ENCODE measurements around the gene DPYD. TPM values are rescaled to one million over a fixed set of nuclear protein-coding genes. Genes with fewer than 3 reads are reported as not detected.
A peak's percentile ranks its signal among the peaks of the same experiment; 100 is the strongest.

DPYD gene
- polyA plus RNA-seq, 2 donors = 6.7 to 10.0 TPM

GRCh38 chr1:97907886-97908285 is 12.9 kb downstream of the DPYD start:
- Histone ChIP-seq H3K36me3 (ENCODE audit: control insufficient read depth in 2 of 2, insufficient read depth in 2 of 2, low read length in 1 of 2) (no peaks in the 10 kb centered on the region), H3K27me3 (ENCODE audit: control insufficient read depth in 1 of 2, insufficient read depth in 2 of 2, low read length in 2 of 2) (no peaks in the 10 kb centered on the region), H3K9me3 (ENCODE audit: control insufficient read depth in 2 of 2, insufficient read depth in 1 of 2, low read depth in 1 of 2, low read length in 1 of 2) (no peaks in the 10 kb centered on the region), H3K4me1 (ENCODE audit: control insufficient read depth in 2 of 2, insufficient read depth in 2 of 2, low read length in 1 of 2) (peaks cover 0 to 2% of the 10 kb centered on the region in 2 donors), H3K4me3 (ENCODE audit: low read depth in 1 of 2, low read length in 2 of 2) (no peak overlapping the region), H3K27ac (ENCODE audit: low read depth in 2 of 2, low read length in 1 of 2) (no peak overlapping the region)
- 95 to 96% methylated on average over 3 of the region's 3 CpGs for WGBS, 2 donors

- H3K36me3 ChIP-seq (ENCODE audit: control insufficient read depth in 2 of 2, insufficient read depth in 2 of 2, low read length in 1 of 2) = no peaks in the 10 kb centered on the region
- no peaks in the 10 kb centered on the region for H3K9me3 ChIP-seq (ENCODE audit: control insufficient read depth in 2 of 2, insufficient read depth in 1 of 2, low read depth in 1 of 2, low read length in 1 of 2)
- no peaks in the 10 kb centered on the region for H3K27me3 ChIP-seq (ENCODE audit: control insufficient read depth in 1 of 2, insufficient read depth in 2 of 2, low read length in 2 of 2)
- no peak overlapping the region for H3K4me3 ChIP-seq (ENCODE audit: low read depth in 1 of 2, low read length in 2 of 2)
- no peak overlapping the region for H3K27ac ChIP-seq (ENCODE audit: low read depth in 2 of 2, low read length in 1 of 2)
- peaks cover 0 to 2% of the 10 kb centered on the region in 2 donors for H3K4me1 ChIP-seq (ENCODE audit: control insufficient read depth in 2 of 2, insufficient read depth in 2 of 2, low read length in 1 of 2)
- 77 to 81% methylated on average over 7 of the region's 7 CpGs for WGBS, 2 donors
These were observed 14.1 kb downstream of the DPYD start for GRCh38 chr1:97906567-97907241.

- Histone ChIP-seq H3K4me1 (ENCODE audit: control insufficient read depth in 2 of 2, insufficient read depth in 2 of 2, low read length in 1 of 2) (peaks cover 0 to 2% of the 10 kb centered on the region in 2 donors), H3K36me3 (ENCODE audit: control insufficient read depth in 2 of 2, insufficient read depth in 2 of 2, low read length in 1 of 2) (no peaks in the 10 kb centered on the region), H3K27me3 (ENCODE audit: control insufficient read depth in 1 of 2, insufficient read depth in 2 of 2, low read length in 2 of 2) (no peaks in the 10 kb centered on the region), H3K9me3 (ENCODE audit: control insufficient read depth in 2 of 2, insufficient read depth in 1 of 2, low read depth in 1 of 2, low read length in 1 of 2) (no peaks in the 10 kb centered on the region), H3K4me3 (ENCODE audit: low read depth in 1 of 2, low read length in 2 of 2) (no peak overlapping the region), H3K27ac (ENCODE audit: low read depth in 2 of 2, low read length in 1 of 2) (no peak overlapping the region)
- WGBS, 2 donors = 88 to 92% methylated on average over 6 of the region's 6 CpGs
These were observed 15.5 kb downstream of the DPYD start for GRCh38 chr1:97905141-97905940.

- Histone ChIP-seq H3K27ac (ENCODE audit: low read depth in 2 of 2, low read length in 1 of 2) (peak overlapping the region in 1 of 2 donors; percentile 29), H3K9me3 (ENCODE audit: control insufficient read depth in 2 of 2, insufficient read depth in 1 of 2, low read depth in 1 of 2, low read length in 1 of 2) (no peaks in the 10 kb centered on the region), H3K36me3 (ENCODE audit: control insufficient read depth in 2 of 2, insufficient read depth in 2 of 2, low read length in 1 of 2) (no peaks in the 10 kb centered on the region), H3K4me1 (ENCODE audit: control insufficient read depth in 2 of 2, insufficient read depth in 2 of 2, low read length in 1 of 2) (peaks cover 0 to 2% of the 10 kb centered on the region in 2 donors), H3K27me3 (ENCODE audit: control insufficient read depth in 1 of 2, insufficient read depth in 2 of 2, low read length in 2 of 2) (no peaks in the 10 kb centered on the region), H3K4me3 (ENCODE audit: low read depth in 1 of 2, low read length in 2 of 2) (no peak overlapping the region)
These were observed 16.3 kb downstream of the DPYD start for GRCh38 chr1:97904534-97904933.

GRCh38 chr1:97903626-97904025 is 17.2 kb downstream of the DPYD start:
- no peak overlapping the region for H3K4me3 ChIP-seq (ENCODE audit: low read depth in 1 of 2, low read length in 2 of 2)
- H3K36me3 ChIP-seq (ENCODE audit: control insufficient read depth in 2 of 2, insufficient read depth in 2 of 2, low read length in 1 of 2) = no peaks in the 10 kb centered on the region
- H3K27me3 ChIP-seq (ENCODE audit: control insufficient read depth in 1 of 2, insufficient read depth in 2 of 2, low read length in 2 of 2) = no peaks in the 10 kb centered on the region
- H3K4me1 ChIP-seq (ENCODE audit: control insufficient read depth in 2 of 2, insufficient read depth in 2 of 2, low read length in 1 of 2) = peaks cover 0 to 2% of the 10 kb centered on the region in 2 donors
- H3K27ac ChIP-seq (ENCODE audit: low read depth in 2 of 2, low read length in 1 of 2) = peak overlapping the region in 1 of 2 donors; percentile 8
- WGBS, 2 donors = 16 to 38% methylated on average over 1 of the region's 1 CpG
- no peaks in the 10 kb centered on the region for H3K9me3 ChIP-seq (ENCODE audit: control insufficient read depth in 2 of 2, insufficient read depth in 1 of 2, low read depth in 1 of 2, low read length in 1 of 2)

- 93 to 98% methylated on average over 2 of the region's 2 CpGs for WGBS, 2 donors
- no peaks in the 10 kb centered on the region for H3K36me3 ChIP-seq (ENCODE audit: control insufficient read depth in 2 of 2, insufficient read depth in 2 of 2, low read length in 1 of 2)
- peaks cover 0 to 2% of the 10 kb centered on the region in 2 donors for H3K4me1 ChIP-seq (ENCODE audit: control insufficient read depth in 2 of 2, insufficient read depth in 2 of 2, low read length in 1 of 2)
- no peak overlapping the region for H3K4me3 ChIP-seq (ENCODE audit: low read depth in 1 of 2, low read length in 2 of 2)
- peaks cover 0 to 2% of the 10 kb centered on the region in 2 donors for H3K9me3 ChIP-seq (ENCODE audit: control insufficient read depth in 2 of 2, insufficient read depth in 1 of 2, low read depth in 1 of 2, low read length in 1 of 2)
- H3K27me3 ChIP-seq (ENCODE audit: control insufficient read depth in 1 of 2, insufficient read depth in 2 of 2, low read length in 2 of 2) = no peaks in the 10 kb centered on the region
- H3K27ac ChIP-seq (ENCODE audit: low read depth in 2 of 2, low read length in 1 of 2) = no peak overlapping the region
These were observed 18.8 kb downstream of the DPYD start for GRCh38 chr1:97902067-97902466.

GRCh38 chr1:97901017-97901658 is 19.7 kb downstream of the DPYD start:
- Histone ChIP-seq H3K4me1 (ENCODE audit: control insufficient read depth in 2 of 2, insufficient read depth in 2 of 2, low read length in 1 of 2) (peaks cover 0 to 2% of the 10 kb centered on the region in 2 donors), H3K4me3 (ENCODE audit: low read depth in 1 of 2, low read length in 2 of 2) (no peak overlapping the region), H3K27ac (ENCODE audit: low read depth in 2 of 2, low read length in 1 of 2) (no peak overlapping the region), H3K9me3 (ENCODE audit: control insufficient read depth in 2 of 2, insufficient read depth in 1 of 2, low read depth in 1 of 2, low read length in 1 of 2) (peaks cover 0 to 2% of the 10 kb centered on the region in 2 donors), H3K27me3 (ENCODE audit: control insufficient read depth in 1 of 2, insufficient read depth in 2 of 2, low read length in 2 of 2) (no peaks in the 10 kb centered on the region), H3K36me3 (ENCODE audit: control insufficient read depth in 2 of 2, insufficient read depth in 2 of 2, low read length in 1 of 2) (no peaks in the 10 kb centered on the region)
- WGBS, 2 donors = 70 to 72% methylated on average over 2 of the region's 2 CpGs

- no peaks in the 10 kb centered on the region for H3K36me3 ChIP-seq (ENCODE audit: control insufficient read depth in 2 of 2, insufficient read depth in 2 of 2, low read length in 1 of 2)
- peaks cover 0 to 2% of the 10 kb centered on the region in 2 donors for H3K4me1 ChIP-seq (ENCODE audit: control insufficient read depth in 2 of 2, insufficient read depth in 2 of 2, low read length in 1 of 2)
- H3K27me3 ChIP-seq (ENCODE audit: control insufficient read depth in 1 of 2, insufficient read depth in 2 of 2, low read length in 2 of 2) = no peaks in the 10 kb centered on the region
- WGBS, 2 donors = 60 to 66% methylated on average over 3 of the region's 3 CpGs
- no peak overlapping the region for H3K4me3 ChIP-seq (ENCODE audit: low read depth in 1 of 2, low read length in 2 of 2)
- peak overlapping the region; percentile 7 to 73 for H3K27ac ChIP-seq (ENCODE audit: low read depth in 2 of 2, low read length in 1 of 2)
- H3K9me3 ChIP-seq (ENCODE audit: control insufficient read depth in 2 of 2, insufficient read depth in 1 of 2, low read depth in 1 of 2, low read length in 1 of 2) = peaks cover 0 to 2% of the 10 kb centered on the region in 2 donors
These were observed 21.9 kb downstream of the DPYD start for GRCh38 chr1:97898948-97899347.

GRCh38 chr1:97895278-97895677 is 25.6 kb downstream of the DPYD start:
- Histone ChIP-seq H3K27me3 (ENCODE audit: control insufficient read depth in 1 of 2, insufficient read depth in 2 of 2, low read length in 2 of 2) (no peaks in the 10 kb centered on the region), H3K9me3 (ENCODE audit: control insufficient read depth in 2 of 2, insufficient read depth in 1 of 2, low read depth in 1 of 2, low read length in 1 of 2) (peaks cover 0 to 2% of the 10 kb centered on the region in 2 donors), H3K36me3 (ENCODE audit: control insufficient read depth in 2 of 2, insufficient read depth in 2 of 2, low read length in 1 of 2) (no peaks in the 10 kb centered on the region), H3K4me1 (ENCODE audit: control insufficient read depth in 2 of 2, insufficient read depth in 2 of 2, low read length in 1 of 2) (no peaks in the 10 kb centered on the region), H3K4me3 (ENCODE audit: low read depth in 1 of 2, low read length in 2 of 2) (no peak overlapping the region), H3K27ac (ENCODE audit: low read depth in 2 of 2, low read length in 1 of 2) (no peak overlapping the region)
- 82 to 85% methylated on average over 1 of the region's 1 CpG for WGBS, 2 donors
